ENCODE data around the gene CTNNA3.

The CTNNA3 gene

DNA sequence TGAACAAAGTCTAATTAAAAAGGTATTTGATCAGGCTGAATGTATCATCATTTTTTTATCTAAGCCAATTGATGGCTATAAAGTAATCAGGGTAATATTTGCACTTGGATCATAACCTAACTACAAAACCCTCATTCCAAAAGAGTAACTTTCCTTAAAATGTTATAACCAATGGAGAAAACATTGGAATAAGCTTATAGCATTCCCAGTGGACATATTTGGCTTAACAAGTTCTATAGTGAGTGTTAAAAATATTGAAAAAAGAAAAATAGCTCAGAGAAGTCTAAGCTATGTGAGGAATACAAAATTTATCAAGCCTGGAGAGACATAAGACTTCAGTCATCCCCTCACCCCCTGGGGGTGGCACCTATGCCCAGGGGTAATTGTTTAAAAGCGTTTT, 411.4 kb downstream of the CTNNA3 start:
- Histone ChIP-seq H3K4me3 (ENCODE audit: insufficient read depth, low read depth, low read length, poor library complexity, severe bottlenecking) (no peak overlapping the region), H3K9me3 (ENCODE audit: control insufficient read depth, low read length) (no peaks in the 10 kb centered on the region), H3K27ac (ENCODE audit: insufficient read depth, low read length, poor library complexity, severe bottlenecking) (no peak overlapping the region), H3K4me1 (ENCODE audit: control insufficient read depth, insufficient read depth, low read length, poor library complexity, severe bottlenecking) (no peaks in the 10 kb centered on the region), H3K36me3 (ENCODE audit: control insufficient read depth, insufficient read depth, low read length) (no peaks in the 10 kb centered on the region), H3K27me3 (replicated peaks; ENCODE audit: control insufficient read depth, insufficient read depth, low read length, poor library complexity, severe bottlenecking) (no peaks in the 10 kb centered on the region)
- no peak for DNase-seq

DNA sequence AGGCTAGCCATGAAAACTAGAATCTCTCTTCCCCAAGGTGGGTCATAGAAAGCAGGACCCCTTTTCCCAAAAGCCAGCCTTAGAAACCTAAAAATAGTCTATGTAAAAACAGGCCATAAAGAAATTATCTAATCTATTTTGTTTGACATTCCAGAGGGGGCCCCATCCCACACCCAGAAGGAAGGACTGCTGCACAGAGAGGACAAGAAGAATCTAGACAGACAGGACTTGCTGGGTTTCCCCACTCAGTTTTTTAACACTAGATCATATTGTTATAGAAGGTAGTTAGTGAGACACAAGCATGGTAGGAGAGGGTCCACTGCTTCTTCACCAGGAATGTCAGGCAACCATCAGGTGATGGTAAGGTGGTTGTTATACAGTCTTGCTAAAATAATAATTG, 413.1 kb downstream of the CTNNA3 start:
- H3K4me3 ChIP-seq (ENCODE audit: insufficient read depth, low read depth, low read length, poor library complexity, severe bottlenecking) = no peak overlapping the region
- H3K9me3 ChIP-seq (ENCODE audit: control insufficient read depth, low read length) = no peaks in the 10 kb centered on the region
- no peak for DNase-seq
- no peaks in the 10 kb centered on the region for H3K27me3 ChIP-seq (replicated peaks; ENCODE audit: control insufficient read depth, insufficient read depth, low read length, poor library complexity, severe bottlenecking)
- no peak overlapping the region for H3K27ac ChIP-seq (ENCODE audit: insufficient read depth, low read length, poor library complexity, severe bottlenecking)
- H3K36me3 ChIP-seq (ENCODE audit: control insufficient read depth, insufficient read depth, low read length) = no peaks in the 10 kb centered on the region
- H3K4me1 ChIP-seq (ENCODE audit: control insufficient read depth, insufficient read depth, low read length, poor library complexity, severe bottlenecking) = no peaks in the 10 kb centered on the region

DNA sequence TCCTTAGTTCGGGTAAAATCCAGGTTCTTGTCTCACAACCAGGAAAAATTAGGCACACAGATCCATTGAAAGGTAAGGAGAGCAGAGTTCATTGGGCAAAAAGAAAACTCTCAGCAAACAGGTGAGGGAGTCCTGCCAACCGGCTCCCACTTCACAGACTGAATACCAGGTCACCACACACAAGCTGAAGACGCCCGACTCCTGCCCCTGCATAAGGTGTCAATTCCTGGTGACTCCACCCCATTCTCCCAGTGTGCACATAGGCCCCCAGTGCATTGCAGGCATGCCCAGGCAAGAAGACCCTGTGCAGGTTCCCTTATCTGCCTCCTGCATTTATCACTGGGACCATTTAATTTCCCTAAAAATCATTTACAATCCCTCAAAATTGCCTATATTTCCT, 415.6 kb downstream of the CTNNA3 start:
- Histone ChIP-seq H3K27ac (ENCODE audit: insufficient read depth, low read length, poor library complexity, severe bottlenecking) (no peak overlapping the region), H3K36me3 (ENCODE audit: control insufficient read depth, insufficient read depth, low read length) (no peaks in the 10 kb centered on the region), H3K27me3 (replicated peaks; ENCODE audit: control insufficient read depth, insufficient read depth, low read length, poor library complexity, severe bottlenecking) (no peaks in the 10 kb centered on the region), H3K9me3 (ENCODE audit: control insufficient read depth, low read length) (no peaks in the 10 kb centered on the region), H3K4me1 (ENCODE audit: control insufficient read depth, insufficient read depth, low read length, poor library complexity, severe bottlenecking) (no peaks in the 10 kb centered on the region), H3K4me3 (ENCODE audit: insufficient read depth, low read depth, low read length, poor library complexity, severe bottlenecking) (no peak overlapping the region)
- no peak for DNase-seq

DNA sequence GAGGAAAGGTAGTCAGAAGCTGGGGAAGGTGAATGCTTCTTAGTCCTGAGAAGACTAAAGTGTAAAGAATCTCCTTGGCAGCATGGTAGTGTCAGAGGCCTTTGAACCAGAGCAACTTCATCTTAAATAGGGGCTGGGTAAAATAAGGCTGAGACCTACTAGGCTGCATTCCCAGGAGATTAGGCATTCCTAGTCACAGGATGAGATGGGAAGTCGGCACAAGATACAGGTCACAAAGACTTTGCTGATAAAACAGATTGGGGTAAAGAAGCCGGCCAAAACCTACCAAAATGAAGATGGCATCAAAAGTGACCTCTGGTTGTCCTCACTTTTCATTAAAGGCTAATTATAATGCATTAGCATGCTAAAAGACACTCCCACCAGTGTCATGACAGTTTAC, 418.6 kb downstream of the CTNNA3 start:
- H3K4me3 ChIP-seq (ENCODE audit: insufficient read depth, low read depth, low read length, poor library complexity, severe bottlenecking) = no peak overlapping the region
- H3K27me3 ChIP-seq (replicated peaks; ENCODE audit: control insufficient read depth, insufficient read depth, low read length, poor library complexity, severe bottlenecking) = no peaks in the 10 kb centered on the region
- no peaks in the 10 kb centered on the region for H3K36me3 ChIP-seq (ENCODE audit: control insufficient read depth, insufficient read depth, low read length)

GRCh38 chr10:67269828-67270227, 426.2 kb downstream of the CTNNA3 start:
- H3K9me3 ChIP-seq (ENCODE audit: control insufficient read depth, low read length) = no peaks in the 10 kb centered on the region
- no peaks in the 10 kb centered on the region for H3K36me3 ChIP-seq (ENCODE audit: control insufficient read depth, insufficient read depth, low read length)
- H3K27ac ChIP-seq (ENCODE audit: insufficient read depth, low read length, poor library complexity, severe bottlenecking) = no peak overlapping the region
- no peak for DNase-seq
- H3K27me3 ChIP-seq (replicated peaks; ENCODE audit: control insufficient read depth, insufficient read depth, low read length, poor library complexity, severe bottlenecking) = no peaks in the 10 kb centered on the region
- H3K4me1 ChIP-seq (ENCODE audit: control insufficient read depth, insufficient read depth, low read length, poor library complexity, severe bottlenecking) = no peaks in the 10 kb centered on the region
- H3K4me3 ChIP-seq (ENCODE audit: insufficient read depth, low read depth, low read length, poor library complexity, severe bottlenecking) = no peak overlapping the region

More for the DNA sequence above, 418.6 kb downstream of the CTNNA3 start:
- no peak for DNase-seq
- Histone ChIP-seq H3K9me3 (ENCODE audit: control insufficient read depth, low read length) (no peaks in the 10 kb centered on the region), H3K4me1 (ENCODE audit: control insufficient read depth, insufficient read depth, low read length, poor library complexity, severe bottlenecking) (no peaks in the 10 kb centered on the region), H3K27ac (ENCODE audit: insufficient read depth, low read length, poor library complexity, severe bottlenecking) (no peak overlapping the region)

- H3K27ac ChIP-seq (ENCODE audit: insufficient read depth, low read length, poor library complexity, severe bottlenecking) = no peak overlapping the region
- no peaks in the 10 kb centered on the region for H3K36me3 ChIP-seq (ENCODE audit: control insufficient read depth, insufficient read depth, low read length)
- DNase-seq = no peak
- no peak overlapping the region for H3K4me3 ChIP-seq (ENCODE audit: insufficient read depth, low read depth, low read length, poor library complexity, severe bottlenecking)
- H3K27me3 ChIP-seq (replicated peaks; ENCODE audit: control insufficient read depth, insufficient read depth, low read length, poor library complexity, severe bottlenecking) = no peaks in the 10 kb centered on the region
- H3K9me3 ChIP-seq (ENCODE audit: control insufficient read depth, low read length) = no peaks in the 10 kb centered on the region
- H3K4me1 ChIP-seq (ENCODE audit: control insufficient read depth, insufficient read depth, low read length, poor library complexity, severe bottlenecking) = no peaks in the 10 kb centered on the region
Measured at GRCh38 chr10:67268146-67268545, 427.8 kb downstream of the CTNNA3 start.

DNA sequence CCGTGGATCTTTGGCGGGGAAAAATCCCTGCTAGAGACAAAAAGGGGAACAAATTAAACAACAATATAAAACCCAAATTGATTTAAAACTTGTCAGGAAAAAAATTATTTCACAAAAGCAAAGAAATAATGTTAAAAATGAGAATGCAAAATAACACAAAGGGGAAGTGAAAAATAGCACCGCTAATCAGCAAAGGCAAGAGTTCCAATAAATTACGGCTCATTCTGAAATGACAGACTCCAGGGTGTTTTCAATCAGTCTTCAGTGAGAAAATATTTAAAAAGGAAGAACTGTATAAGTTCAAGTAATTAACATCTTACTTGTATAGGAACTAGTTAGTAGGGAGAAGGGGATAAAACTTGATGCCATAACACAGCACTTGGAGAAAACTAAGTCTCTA, 433.3 kb downstream of the CTNNA3 start:
- H3K4me3 ChIP-seq (ENCODE audit: insufficient read depth, low read depth, low read length, poor library complexity, severe bottlenecking) = no peak overlapping the region
- H3K27me3 ChIP-seq (replicated peaks; ENCODE audit: control insufficient read depth, insufficient read depth, low read length, poor library complexity, severe bottlenecking) = no peaks in the 10 kb centered on the region
- no peaks in the 10 kb centered on the region for H3K36me3 ChIP-seq (ENCODE audit: control insufficient read depth, insufficient read depth, low read length)
- H3K27ac ChIP-seq (ENCODE audit: insufficient read depth, low read length, poor library complexity, severe bottlenecking) = no peak overlapping the region
- H3K4me1 ChIP-seq (ENCODE audit: control insufficient read depth, insufficient read depth, low read length, poor library complexity, severe bottlenecking) = no peaks in the 10 kb centered on the region
- H3K9me3 ChIP-seq (ENCODE audit: control insufficient read depth, low read length) = no peaks in the 10 kb centered on the region
- no peak for DNase-seq

GRCh38 chr10:67261300-67261797, 434.6 kb downstream of the CTNNA3 start:
- Histone ChIP-seq H3K27me3 (replicated peaks; ENCODE audit: control insufficient read depth, insufficient read depth, low read length, poor library complexity, severe bottlenecking) (no peaks in the 10 kb centered on the region), H3K36me3 (ENCODE audit: control insufficient read depth, insufficient read depth, low read length) (no peaks in the 10 kb centered on the region), H3K9me3 (ENCODE audit: control insufficient read depth, low read length) (no peaks in the 10 kb centered on the region), H3K4me1 (ENCODE audit: control insufficient read depth, insufficient read depth, low read length, poor library complexity, severe bottlenecking) (no peaks in the 10 kb centered on the region), H3K27ac (ENCODE audit: insufficient read depth, low read length, poor library complexity, severe bottlenecking) (no peak overlapping the region), H3K4me3 (ENCODE audit: insufficient read depth, low read depth, low read length, poor library complexity, severe bottlenecking) (no peak overlapping the region)
- no peak for DNase-seq

DNA sequence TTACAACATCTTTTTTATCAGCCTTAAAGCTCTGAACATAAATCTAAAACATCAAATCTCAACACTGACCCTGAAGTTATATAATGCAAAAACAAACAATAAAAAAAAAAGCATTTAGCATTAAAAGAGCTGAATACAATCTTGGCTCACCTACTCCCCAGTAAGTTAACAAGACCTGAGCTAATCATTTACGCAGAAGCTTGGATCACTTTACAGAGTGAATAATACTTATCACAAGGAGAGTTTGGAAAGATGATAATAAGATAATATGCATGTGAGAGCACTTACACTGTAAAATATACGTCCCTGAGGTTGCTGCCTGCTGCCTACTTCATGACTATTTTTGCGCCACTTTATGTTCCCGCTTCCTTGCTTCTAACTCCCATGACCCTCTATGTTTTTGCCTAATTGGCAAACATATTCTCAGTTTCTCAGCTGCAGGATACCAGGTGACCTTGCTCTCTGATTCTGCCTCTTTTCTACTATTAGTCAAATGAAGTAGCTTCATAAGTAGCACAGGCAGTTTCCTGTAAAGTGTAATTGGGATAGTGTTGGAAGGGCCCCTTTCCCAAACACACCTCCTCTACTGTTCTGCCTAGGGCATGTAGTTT, 436.6 kb downstream of the CTNNA3 start:
- no peaks in the 10 kb centered on the region for H3K27me3 ChIP-seq (replicated peaks; ENCODE audit: control insufficient read depth, insufficient read depth, low read length, poor library complexity, severe bottlenecking)
- no peaks in the 10 kb centered on the region for H3K36me3 ChIP-seq (ENCODE audit: control insufficient read depth, insufficient read depth, low read length)
- no peak for DNase-seq
- H3K9me3 ChIP-seq (ENCODE audit: control insufficient read depth, low read length) = no peaks in the 10 kb centered on the region
- no peaks in the 10 kb centered on the region for H3K4me1 ChIP-seq (ENCODE audit: control insufficient read depth, insufficient read depth, low read length, poor library complexity, severe bottlenecking)
- no peak overlapping the region for H3K4me3 ChIP-seq (ENCODE audit: insufficient read depth, low read depth, low read length, poor library complexity, severe bottlenecking)
- H3K27ac ChIP-seq (ENCODE audit: insufficient read depth, low read length, poor library complexity, severe bottlenecking) = no peak overlapping the region

GRCh38 chr10:67257427-67258144, 438.4 kb downstream of the CTNNA3 start:
- no peak overlapping the region for H3K27ac ChIP-seq (ENCODE audit: insufficient read depth, low read length, poor library complexity, severe bottlenecking)
- no peaks in the 10 kb centered on the region for H3K36me3 ChIP-seq (ENCODE audit: control insufficient read depth, insufficient read depth, low read length)
- H3K27me3 ChIP-seq (replicated peaks; ENCODE audit: control insufficient read depth, insufficient read depth, low read length, poor library complexity, severe bottlenecking) = no peaks in the 10 kb centered on the region
- DNase-seq = no peak
- no peak overlapping the region for H3K4me3 ChIP-seq (ENCODE audit: insufficient read depth, low read depth, low read length, poor library complexity, severe bottlenecking)
- H3K9me3 ChIP-seq (ENCODE audit: control insufficient read depth, low read length) = no peaks in the 10 kb centered on the region
- no peaks in the 10 kb centered on the region for H3K4me1 ChIP-seq (ENCODE audit: control insufficient read depth, insufficient read depth, low read length, poor library complexity, severe bottlenecking)
